ENCODE measurements around the gene CMTM7. TPM values are rescaled to one million over a fixed set of nuclear protein-coding genes. Genes with fewer than 3 reads are reported as not detected.

CMTM7 gene
- total and polyA plus RNA-seq, 10 of the 15 experiments (the other 5 are each of a cell fraction or from before 2014, with no cell fraction given) = 3.7 to 36.4 (median 14.7) TPM

- TF ChIP-seq MEF2B (IDR thresholded peaks at IDR 0.05; ENCODE audit: partially characterized antibody, poor library complexity, severe bottlenecking) (peak; percentile 49), DPF2 (IDR thresholded peaks at IDR 0.05) (peak; percentile 77; the same call in 1 of the 2 replicates), ATF7 (IDR thresholded peaks at IDR 0.05; ENCODE audit: low read depth) (0 out of 2 replicates have a peak, but pooled peaks have one; percentile 21), SRF (IDR thresholded peaks at IDR 0.05; ENCODE audit: low read depth in 2 of 2, low read length in 2 of 2) (no peak), TCF12 (IDR thresholded peaks at IDR 0.05; ENCODE audit: low read depth, low read length) (peak; percentile 98), LARP7 (IDR thresholded peaks at IDR 0.05) (no peak), ATF2 (IDR thresholded peaks at IDR 0.05; ENCODE audit: low read length) (peak; percentile 51; the same call in 1 of the 2 replicates), MTA3 (IDR thresholded peaks at IDR 0.05; ENCODE audit: borderline replicate concordance, low read length) (no peak), SIN3A (IDR thresholded peaks at IDR 0.05; ENCODE audit: low read depth, low read length) (no peak), FOS (IDR thresholded peaks at IDR 0.05; ENCODE audit: borderline replicate concordance, extremely low read depth, insufficient read length) (no peak), CREB1 (IDR thresholded peaks at IDR 0.05; ENCODE audit: low read depth) (no peak), YY1 (IDR thresholded peaks at IDR 0.05; ENCODE audit: low read depth, low read length) (no peak), USF1 (IDR thresholded peaks at IDR 0.05; ENCODE audit: borderline replicate concordance, extremely low read length, insufficient read depth, low read depth, low read length) (no peak), MYB (IDR thresholded peaks at IDR 0.05; ENCODE audit: borderline replicate concordance, low read depth, low read length) (no peak), CREM (IDR thresholded peaks at IDR 0.05; ENCODE audit: low read depth) (peak; percentile 53; the same call in 1 of the 2 replicates)
- TF ChIP-seq, protein P1, sequence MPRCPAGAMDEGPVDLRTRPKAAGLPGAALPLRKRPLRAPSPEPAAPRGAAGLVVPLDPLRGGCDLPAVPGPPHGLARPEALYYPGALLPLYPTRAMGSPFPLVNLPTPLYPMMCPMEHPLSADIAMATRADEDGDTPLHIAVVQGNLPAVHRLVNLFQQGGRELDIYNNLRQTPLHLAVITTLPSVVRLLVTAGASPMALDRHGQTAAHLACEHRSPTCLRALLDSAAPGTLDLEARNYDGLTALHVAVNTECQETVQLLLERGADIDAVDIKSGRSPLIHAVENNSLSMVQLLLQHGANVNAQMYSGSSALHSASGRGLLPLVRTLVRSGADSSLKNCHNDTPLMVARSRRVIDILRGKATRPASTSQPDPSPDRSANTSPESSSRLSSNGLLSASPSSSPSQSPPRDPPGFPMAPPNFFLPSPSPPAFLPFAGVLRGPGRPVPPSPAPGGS (IDR thresholded peaks at IDR 0.05; ENCODE audit: borderline replicate concordance, insufficient read depth, low read depth, low read length, poor library complexity, severe bottlenecking) = no peak
- TF ChIP-seq, protein P2, sequence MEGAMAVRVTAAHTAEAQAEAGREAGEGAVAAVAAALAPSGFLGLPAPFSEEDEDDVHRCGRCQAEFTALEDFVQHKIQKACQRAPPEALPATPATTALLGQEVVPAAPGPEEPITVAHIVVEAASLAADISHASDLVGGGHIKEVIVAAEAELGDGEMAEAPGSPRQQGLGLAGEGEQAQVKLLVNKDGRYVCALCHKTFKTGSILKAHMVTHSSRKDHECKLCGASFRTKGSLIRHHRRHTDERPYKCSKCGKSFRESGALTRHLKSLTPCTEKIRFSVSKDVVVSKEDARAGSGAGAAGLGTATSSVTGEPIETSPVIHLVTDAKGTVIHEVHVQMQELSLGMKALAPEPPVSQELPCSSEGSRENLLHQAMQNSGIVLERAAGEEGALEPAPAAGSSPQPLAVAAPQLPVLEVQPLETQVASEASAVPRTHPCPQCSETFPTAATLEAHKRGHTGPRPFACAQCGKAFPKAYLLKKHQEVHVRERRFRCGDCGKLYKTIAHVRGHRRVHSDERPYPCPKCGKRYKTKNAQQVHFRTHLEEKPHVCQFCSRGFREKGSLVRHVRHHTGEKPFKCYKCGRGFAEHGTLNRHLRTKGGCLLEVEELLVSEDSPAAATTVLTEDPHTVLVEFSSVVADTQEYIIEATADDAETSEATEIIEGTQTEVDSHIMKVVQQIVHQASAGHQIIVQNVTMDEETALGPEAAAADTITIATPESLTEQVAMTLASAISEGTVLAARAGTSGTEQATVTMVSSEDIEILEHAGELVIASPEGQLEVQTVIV (IDR thresholded peaks at IDR 0.05; ENCODE audit: borderline replicate concordance, partially characterized antibody) = no peak
- TF ChIP-seq, protein P3, sequence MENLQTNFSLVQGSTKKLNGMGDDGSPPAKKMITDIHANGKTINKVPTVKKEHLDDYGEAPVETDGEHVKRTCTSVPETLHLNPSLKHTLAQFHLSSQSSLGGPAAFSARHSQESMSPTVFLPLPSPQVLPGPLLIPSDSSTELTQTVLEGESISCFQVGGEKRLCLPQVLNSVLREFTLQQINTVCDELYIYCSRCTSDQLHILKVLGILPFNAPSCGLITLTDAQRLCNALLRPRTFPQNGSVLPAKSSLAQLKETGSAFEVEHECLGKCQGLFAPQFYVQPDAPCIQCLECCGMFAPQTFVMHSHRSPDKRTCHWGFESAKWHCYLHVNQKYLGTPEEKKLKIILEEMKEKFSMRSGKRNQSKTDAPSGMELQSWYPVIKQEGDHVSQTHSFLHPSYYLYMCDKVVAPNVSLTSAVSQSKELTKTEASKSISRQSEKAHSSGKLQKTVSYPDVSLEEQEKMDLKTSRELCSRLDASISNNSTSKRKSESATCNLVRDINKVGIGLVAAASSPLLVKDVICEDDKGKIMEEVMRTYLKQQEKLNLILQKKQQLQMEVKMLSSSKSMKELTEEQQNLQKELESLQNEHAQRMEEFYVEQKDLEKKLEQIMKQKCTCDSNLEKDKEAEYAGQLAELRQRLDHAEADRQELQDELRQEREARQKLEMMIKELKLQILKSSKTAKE (IDR thresholded peaks at IDR 0.05; ENCODE audit: low read depth, poor library complexity, severe bottlenecking) = peak; percentile 93
Observed at GRCh38 chr3:32428092-32429068, 36.7 kb downstream of the CMTM7 start (continued).
